Motor neuron (in vitro differentiated cells): Measurements from ENCODE around the gene BOC. TPM values are rescaled to one million over a fixed set of nuclear protein-coding genes. Genes with fewer than 3 reads are reported as not detected.

ENCODE experiments used
- ATAC-seq, 8 experiments: fragments of 200-7000 bp; cut with Tn5 transposase; replicated peaks in 6 of 8; 2 replicates each; pipeline ENCODE4 v1.8.0; 2021; ENCODE audit warnings: mild to moderate bottlenecking in 8 of 8, moderate library complexity in 8 of 8
- H3K27ac ChIP-seq, 2 donors: fragments of 250-450 bp; sonication (Bioruptor Pico); 2 replicates each; pipeline ENCODE4 v1.9.0; 2021; ENCODE audit warnings: antibody characterized with exemption in 2 of 2, mild to moderate bottlenecking in 2 of 2, moderate library complexity in 1 of 2
- H3K4me1 ChIP-seq, 2 donors: fragments of 250-450 bp; sonication (Bioruptor Pico); replicated peaks in 1 of 2; 2 replicates each; pipeline ENCODE4 v1.6.1; 2021; ENCODE audit warnings: antibody characterized with exemption in 2 of 2, mild to moderate bottlenecking in 2 of 2, moderate library complexity in 1 of 2
- H3K4me3 ChIP-seq, 5 donors: fragments of 250-450 bp; sonication (Bioruptor Pico); 2 replicates each; pipeline ENCODE4 v1.9.0; 2021; ENCODE audit warnings: antibody characterized with exemption in 5 of 5, mild to moderate bottlenecking in 5 of 5, moderate library complexity in 4 of 5
- WGBS, 10 experiments: fragments of 450-650 bp; shearing (Covaris generic); methylation state at CpG; one replicate each; pipeline ENCODE4 v1.0.0; 2022; 5-methylcytosine and 5-hydroxymethylcytosine counted together
- in situ Hi-C, 9 experiments: fragments of 400-800 bp; cut with MboI; loops; one replicate each; pipeline ENCODE4 v1.15.0; 2021; ENCODE audit warnings: low sequenced_read_pairs in 9 of 9, low pct_unique_long_range_greater_than_20kb in 2 of 9; ENCODE audit not compliant: unreplicated experiment in 9 of 9
- total RNA-seq, 8 experiments: library from RNA; unstranded; fragments of 300-600 nt; gene quantifications; 2 replicates each; pipeline versions ENCODE4 v1.2.3 to v1.2.4, GENCODE V29; 2022

Gene BOC
- total RNA-seq, 8 experiments from 2014 or later, result 3.5 to 36.1 (median 12.2) TPM

DNA sequence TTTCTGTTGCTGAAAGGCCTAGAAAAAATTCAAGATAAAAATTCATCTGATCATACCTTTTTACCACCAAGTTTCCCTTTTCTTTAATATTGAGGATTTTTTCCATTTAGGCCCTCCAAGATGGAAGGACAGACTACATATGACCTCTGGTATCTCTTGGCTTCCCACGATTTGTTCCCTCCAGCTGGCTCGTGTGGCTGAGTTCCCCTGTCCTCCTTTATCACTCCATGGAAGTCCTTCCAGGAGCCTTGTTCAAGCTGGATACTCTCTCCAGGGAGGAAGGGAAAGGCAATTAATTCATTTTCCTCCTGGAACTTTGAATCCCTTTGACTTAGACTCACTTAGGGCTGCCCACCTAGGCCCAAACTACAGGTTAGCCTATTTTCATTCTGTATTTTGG, 119.4 kb downstream of the BOC start:
- WGBS, 10 experiments, result 71 to 100% (median 80%) methylated on average over 1 to 2 of the region's 2 CpGs; no CpG with 5 or more reads in 3 of the 10 experiments
- ATAC-seq, result no peak

DNA sequence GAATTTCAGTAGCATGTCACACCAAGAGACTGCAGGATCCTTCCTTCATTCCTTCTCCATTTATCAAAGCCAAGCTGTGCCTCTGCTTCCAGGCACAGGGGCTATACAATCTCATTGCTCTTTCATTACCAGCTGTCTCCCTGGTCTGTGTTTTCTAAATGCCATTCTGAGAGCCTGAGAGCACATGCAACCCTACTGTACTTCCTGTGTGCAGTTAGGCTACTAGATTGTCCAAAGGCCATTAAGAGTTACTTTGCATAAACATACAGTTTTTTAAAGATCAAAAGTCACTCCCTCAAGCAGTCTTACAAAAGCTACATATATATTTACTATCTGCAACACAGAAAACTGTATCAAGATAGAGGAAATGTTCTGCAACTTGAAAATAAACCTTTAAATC, 119.8 kb downstream of the BOC start:
- no peak for ATAC-seq
- in situ Hi-C loops, result no loop called here

More for the DNA sequence above, 119.4 kb downstream of the BOC start:
- Histone ChIP-seq H3K4me1 (no peaks in the 10 kb centered on the region), H3K4me3 (no peak overlapping the region), H3K27ac (no peak overlapping the region)
- in situ Hi-C loops, result no loop called here

More for the DNA sequence above, 119.8 kb downstream of the BOC start:
- Histone ChIP-seq H3K27ac (no peak overlapping the region), H3K4me1 (no peaks in the 10 kb centered on the region), H3K4me3 (no peak overlapping the region)

Other genes with a start within 250 kb of the BOC start
- under 1 TPM in 6 of 8 experiments, not detected in 2; 0.05 to 0.18 (median 0.09) TPM for gene CD200R1, start 236.5 kb upstream of the BOC start, total RNA-seq
- 10 to 100 TPM; 16.8 to 31.2 (median 23.9) TPM for gene GTPBP8, start 220.6 kb upstream of the BOC start, total RNA-seq
- gene CFAP44, start 229.9 kb downstream of the BOC start, total RNA-seq, result 10 to 100 TPM in 3 of 8 experiments, 1 to 10 TPM in 5; 1.7 to 30.1 (median 6.3) TPM